ENCODE results near the gene ATP6V1G3. TPM values are rescaled to one million over a fixed set of nuclear protein-coding genes. Genes with fewer than 3 reads are reported as not detected.
A peak's percentile ranks its signal among the peaks of the same experiment; 100 is the strongest.

The ATP6V1G3 gene
- total and polyA plus RNA-seq, 9 of the 15 experiments (the other 6 are each of a cell fraction or from before 2014, with no cell fraction given) = 0.32 TPM; not detected in 8

DNA sequence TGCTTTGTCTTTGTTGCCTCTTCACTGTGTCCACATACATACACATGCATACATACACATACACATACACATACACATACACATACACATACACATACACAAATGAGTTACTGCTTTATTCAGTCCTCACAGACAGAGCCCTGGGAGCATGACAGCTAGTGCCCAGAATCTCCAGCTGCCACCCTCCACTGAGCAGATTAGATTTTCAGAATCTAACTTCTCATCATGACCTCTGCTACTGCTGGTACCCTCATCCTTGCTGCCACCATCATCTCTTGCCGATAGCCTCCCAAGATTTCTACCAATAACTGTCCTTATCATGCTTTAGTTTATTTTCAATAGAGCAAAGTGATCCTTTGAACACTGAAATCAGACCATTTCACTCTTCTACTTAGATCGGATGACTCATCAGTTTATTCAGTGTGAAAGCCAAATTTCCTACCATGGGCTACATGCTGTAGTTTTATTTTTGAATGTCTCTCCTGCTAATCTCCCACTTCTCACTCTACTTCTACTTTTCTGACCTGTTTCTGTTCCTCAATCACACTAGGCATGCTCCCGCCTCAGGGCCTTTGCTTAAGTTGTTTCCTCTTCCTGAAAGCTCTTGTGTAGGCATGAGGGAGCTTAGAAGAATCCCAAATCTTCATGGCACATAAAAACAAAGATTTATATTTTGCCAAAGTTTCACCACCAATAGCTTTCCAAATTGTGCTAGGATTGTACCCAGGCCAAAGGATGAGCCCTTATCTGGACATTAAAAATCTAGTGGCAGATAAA is 43.0 kb downstream of the ATP6V1G3 start:
- Histone ChIP-seq H3K27me3 (ENCODE audit: control insufficient read depth in 2 of 2, insufficient read depth in 2 of 2, low read length in 2 of 2) (no peaks in the 10 kb centered on the region), H3K36me3 (ENCODE audit: control insufficient read depth, insufficient read depth, low read length) (no peaks in the 10 kb centered on the region), H3K4me2 (ENCODE audit: insufficient read depth, low read length) (no peak overlapping the region), H3K79me2 (ENCODE audit: control insufficient read depth, insufficient read depth, low read length) (no peaks in the 10 kb centered on the region), H3K4me1 (replicated peaks in 1 of 2; ENCODE audit: control insufficient read depth in 2 of 2, insufficient read depth in 2 of 2, low read length in 2 of 2) (peaks cover 0 to 6% of the 10 kb centered on the region in 2 experiments; a peak in 1 of 5 replicates), H3K9me1 (ENCODE audit: control insufficient read depth, insufficient read depth, low read length) (no peaks in the 10 kb centered on the region), H4K20me1 (replicated peaks; ENCODE audit: control insufficient read depth, insufficient read depth, low read length) (no peaks in the 10 kb centered on the region), H2AFZ (ENCODE audit: low read depth, low read length) (no peak overlapping the region), H3K4me3 (no peak overlapping the region), H3K9me3 (replicated peaks; ENCODE audit: control insufficient read depth, insufficient read depth, low read depth, low read length) (no peaks in the 10 kb centered on the region), H3K27ac (ENCODE audit: extremely low read depth, low read depth, low read length) (no peak overlapping the region), H3K9ac (ENCODE audit: insufficient read depth in 1 of 2, low read depth in 2 of 2, low read length in 2 of 2) (no peak overlapping the region)
- POLR2A ChIA-PET = interaction anchor here (1.1 to 1.5 kb wide), 2 partner anchors 15 to 185 kb away, joined by 3 to 5 read pairs; no protein-coding TSS in a partner anchor
- BruUV-seq (replicated peaks) = no TSS peak
- in situ Hi-C loops (cut with MboI) = no loop called here
- intact Hi-C loops (cut with micrococcal nuclease) = no loop called here
- no peak for ATAC-seq
- no peak for DNase-seq (ENCODE audit: extremely low read depth in 1 of 4, low spot score in 3 of 4)
- no peak for FAIRE-seq
- 27% methylated on average over 3 of the region's 3 CpGs for WGBS (ENCODE audit: insufficient coverage, low coverage, missing lambda C conversion rate)
- CTCF ChIA-PET (ENCODE audit: low intra/inter-chr PET ratio) = no interaction called here
- TF ChIP-seq DMBX1 (CRISPR knock-in tag; IDR thresholded peaks at IDR 0.05; ENCODE audit: borderline replicate concordance) (no peak), TCF7 (IDR thresholded peaks at IDR 0.05; ENCODE audit: borderline replicate concordance) (no peak), MAFK (IDR thresholded peaks at IDR 0.05; ENCODE audit: low read length) (peak; percentile 21; the same call in 1 of the 2 replicates), ARHGAP35 (IDR thresholded peaks at IDR 0.05; ENCODE audit: partially characterized antibody) (no peak), DIDO1 (tag; IDR thresholded peaks at IDR 0.05; ENCODE audit: low read depth) (no peak), ILK (tag; IDR thresholded peaks at IDR 0.05; ENCODE audit: borderline replicate concordance, low read depth) (no peak), TEAD4 (IDR thresholded peaks at IDR 0.05; ENCODE audit: low read length) (no peak), TEAD4 (CRISPR knock-in tag; IDR thresholded peaks at IDR 0.05; ENCODE audit: borderline replicate concordance) (no peak), MAZ (CRISPR knock-in tag; conservative IDR thresholded peaks at IDR 0.05 in 1 of 2, IDR thresholded peaks at IDR 0.05 in 1 of 2) (no peak), NFE2L1 (tag; IDR thresholded peaks at IDR 0.05; ENCODE audit: borderline replicate concordance, low read depth) (peak; percentile 58), FOS (IDR thresholded peaks at IDR 0.05; ENCODE audit: extremely low read depth, insufficient read length) (no peak), SMARCE1 (IDR thresholded peaks at IDR 0.05) (no peak), SMAD1 (IDR thresholded peaks at IDR 0.05; ENCODE audit: low read depth, low read length, partially characterized antibody) (no peak), RCOR1 (IDR thresholded peaks at IDR 0.05; ENCODE audit: borderline replicate concordance in 1 of 2, low read depth in 2 of 2, low read length in 2 of 2) (no peak), ARNT (IDR thresholded peaks at IDR 0.05) (no peak), ZNF507 (tag; conservative IDR thresholded peaks at IDR 0.05) (no peak), RAD21 (CRISPR knock-in tag; conservative IDR thresholded peaks at IDR 0.05 in 1 of 2, IDR thresholded peaks at IDR 0.05 in 1 of 2) (no peak), ZNF408 (CRISPR knock-in tag; IDR thresholded peaks at IDR 0.05; ENCODE audit: low read depth) (no peak), POLR3A (IDR thresholded peaks at IDR 0.05; ENCODE audit: borderline replicate concordance, extremely low read depth, insufficient read depth, insufficient read length) (no peak)
- TF ChIP-seq, protein P1, sequence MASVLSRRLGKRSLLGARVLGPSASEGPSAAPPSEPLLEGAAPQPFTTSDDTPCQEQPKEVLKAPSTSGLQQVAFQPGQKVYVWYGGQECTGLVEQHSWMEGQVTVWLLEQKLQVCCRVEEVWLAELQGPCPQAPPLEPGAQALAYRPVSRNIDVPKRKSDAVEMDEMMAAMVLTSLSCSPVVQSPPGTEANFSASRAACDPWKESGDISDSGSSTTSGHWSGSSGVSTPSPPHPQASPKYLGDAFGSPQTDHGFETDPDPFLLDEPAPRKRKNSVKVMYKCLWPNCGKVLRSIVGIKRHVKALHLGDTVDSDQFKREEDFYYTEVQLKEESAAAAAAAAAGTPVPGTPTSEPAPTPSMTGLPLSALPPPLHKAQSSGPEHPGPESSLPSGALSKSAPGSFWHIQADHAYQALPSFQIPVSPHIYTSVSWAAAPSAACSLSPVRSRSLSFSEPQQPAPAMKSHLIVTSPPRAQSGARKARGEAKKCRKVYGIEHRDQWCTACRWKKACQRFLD (CRISPR knock-in tag; IDR thresholded peaks at IDR 0.05) = no peak
- TF ChIP-seq, protein P2, sequence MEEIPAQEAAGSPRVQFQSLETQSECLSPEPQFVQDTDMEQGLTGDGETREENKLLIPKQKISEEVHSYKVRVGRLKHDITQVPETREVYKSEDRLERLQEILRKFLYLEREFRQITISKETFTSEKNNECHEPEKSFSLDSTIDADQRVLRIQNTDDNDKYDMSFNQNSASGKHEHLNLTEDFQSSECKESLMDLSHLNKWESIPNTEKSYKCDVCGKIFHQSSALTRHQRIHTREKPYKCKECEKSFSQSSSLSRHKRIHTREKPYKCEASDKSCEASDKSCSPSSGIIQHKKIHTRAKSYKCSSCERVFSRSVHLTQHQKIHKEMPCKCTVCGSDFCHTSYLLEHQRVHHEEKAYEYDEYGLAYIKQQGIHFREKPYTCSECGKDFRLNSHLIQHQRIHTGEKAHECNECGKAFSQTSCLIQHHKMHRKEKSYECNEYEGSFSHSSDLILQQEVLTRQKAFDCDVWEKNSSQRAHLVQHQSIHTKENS (CRISPR knock-in tag; IDR thresholded peaks at IDR 0.05) = no peak

All from K562 (cell line).